ENCODE measurements around the gene SLC6A9.
A peak's percentile ranks its signal among the peaks of the same experiment; 100 is the strongest.

SLC6A9 gene

DNA sequence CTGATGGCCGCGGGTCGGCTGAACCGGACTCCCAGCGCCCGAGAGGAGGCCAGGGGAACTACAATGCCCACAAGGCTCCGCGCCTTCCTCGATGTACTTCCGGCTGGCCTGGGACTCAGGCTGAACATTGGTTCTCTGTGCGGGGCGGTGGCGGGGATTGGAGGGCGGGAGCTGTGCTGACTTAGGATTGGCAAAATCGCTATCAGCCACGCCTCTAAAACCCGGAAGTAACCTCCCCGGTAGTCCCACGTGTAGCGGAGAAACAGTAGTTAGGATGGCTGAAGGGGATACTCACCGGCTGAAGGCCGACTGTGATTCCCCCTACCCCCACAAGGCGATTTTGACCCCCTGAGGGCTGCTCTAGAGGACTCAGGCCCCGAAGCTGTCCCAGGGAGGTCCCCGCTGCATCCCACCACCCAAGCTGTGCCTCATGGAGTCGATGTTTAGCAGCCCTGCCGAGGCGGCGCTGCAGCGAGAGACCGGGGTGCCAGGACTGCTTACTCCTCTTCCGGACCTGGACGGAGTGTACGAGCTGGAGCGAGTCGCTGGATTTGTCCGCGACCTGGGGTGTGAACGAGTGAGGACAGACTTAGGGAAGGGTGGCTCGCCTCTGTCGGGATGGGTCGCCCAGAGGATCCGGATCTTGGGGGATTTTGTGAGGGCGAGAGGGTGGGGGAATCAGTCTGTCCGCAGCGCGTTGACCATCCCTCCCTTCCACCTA, 61.4 kb downstream of the SLC6A9 start, which contains the start of gene DPH2:
Gene DPH2 (plus strand): TSS at position 265 of the 721 bp plus-strand sequence. CDS start 166 bp downstream, at position 431.
- DNase-seq (ENCODE audit: low spot score), result peak; percentile 91

DNA sequence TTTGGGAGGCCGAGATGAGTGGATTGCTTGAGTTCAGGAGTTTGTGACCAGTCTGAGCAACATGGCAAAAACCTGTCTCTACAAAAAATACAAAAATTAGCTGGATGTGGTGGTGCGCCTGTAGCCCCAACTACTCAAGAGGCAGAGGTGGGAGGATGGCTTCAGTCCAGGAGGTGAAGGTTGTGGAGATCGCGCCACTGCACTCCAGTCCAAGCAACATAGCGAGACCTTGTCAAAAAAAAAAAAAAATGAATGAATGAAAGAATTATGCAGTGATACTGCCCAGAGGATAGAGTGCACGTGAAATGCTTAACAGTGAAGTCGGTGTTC, 61.9 kb downstream of the SLC6A9 start:
- no peak for DNase-seq (ENCODE audit: low spot score)

DNA sequence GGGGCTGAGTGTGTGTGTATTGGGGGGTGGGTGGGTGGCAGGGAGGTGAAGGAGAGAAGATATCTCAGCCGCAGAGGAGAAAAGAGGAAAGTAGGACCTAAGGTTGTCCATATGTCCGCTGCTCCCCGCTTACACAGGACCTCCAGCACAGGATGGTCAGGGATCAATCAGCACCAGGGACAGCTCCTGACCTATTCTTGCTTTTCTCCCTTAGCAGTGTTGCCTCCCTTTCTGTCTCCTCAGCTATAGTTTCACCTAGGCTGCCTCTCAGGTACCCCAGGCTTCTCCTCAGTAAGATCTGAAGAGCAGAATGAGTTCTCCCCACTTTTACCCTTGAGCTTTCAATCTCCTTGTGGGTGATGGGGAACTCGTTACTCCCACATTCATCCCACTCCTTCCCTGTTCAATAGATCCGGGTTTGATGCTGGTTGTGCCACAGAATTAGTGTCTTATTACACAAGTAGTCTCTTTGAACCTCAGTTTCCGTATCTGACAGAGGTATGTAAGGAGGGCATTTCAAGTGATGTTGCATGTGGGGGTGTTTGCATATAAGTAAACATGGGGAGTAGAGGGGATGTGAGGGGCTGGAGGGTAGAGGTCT, 62.8 kb downstream of the SLC6A9 start:
- no peak for DNase-seq (ENCODE audit: low spot score)

DNA sequence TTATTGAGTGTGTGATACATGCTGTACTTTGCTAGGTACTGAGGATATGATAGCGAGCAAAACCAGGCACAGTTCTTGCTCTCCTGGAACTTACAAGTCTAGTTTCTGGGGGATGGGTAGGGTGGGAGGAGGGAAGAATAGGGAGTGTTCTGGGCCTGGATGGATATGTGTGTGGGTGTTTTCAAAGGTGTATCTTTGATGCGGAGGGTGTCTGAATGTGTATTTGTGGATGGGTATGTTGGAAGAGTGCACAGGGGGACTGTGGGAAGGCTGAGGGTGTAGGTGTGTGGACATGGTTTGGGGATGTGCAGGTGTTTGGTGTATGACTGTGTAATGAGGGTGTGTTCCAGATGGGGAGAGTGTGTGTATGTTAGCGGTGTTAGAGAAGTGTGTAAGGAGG, 65.9 kb downstream of the SLC6A9 start:
- no peak for DNase-seq (ENCODE audit: low spot score)

DNA sequence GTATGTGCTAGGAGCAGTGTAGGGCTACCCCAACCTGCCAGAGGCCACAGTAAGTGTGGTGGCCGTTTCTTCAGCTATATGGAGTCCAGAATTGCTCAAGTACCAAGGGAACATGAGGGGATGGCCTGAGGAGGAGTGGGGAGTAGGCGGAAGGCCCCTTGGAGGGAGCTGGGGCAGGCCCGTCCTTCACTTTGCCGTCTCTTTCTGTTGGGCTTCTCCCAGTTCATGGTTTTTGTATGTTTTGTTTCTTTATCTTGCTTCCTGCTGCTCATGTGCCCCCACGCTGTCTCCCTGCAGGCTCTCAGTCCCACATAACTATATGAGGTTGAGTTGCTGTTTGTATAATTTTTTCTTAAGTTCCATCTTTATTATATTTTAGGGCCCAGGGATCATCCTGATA, 67.4 kb downstream of the SLC6A9 start:
- DNase-seq (ENCODE audit: low spot score), result no peak

DNA sequence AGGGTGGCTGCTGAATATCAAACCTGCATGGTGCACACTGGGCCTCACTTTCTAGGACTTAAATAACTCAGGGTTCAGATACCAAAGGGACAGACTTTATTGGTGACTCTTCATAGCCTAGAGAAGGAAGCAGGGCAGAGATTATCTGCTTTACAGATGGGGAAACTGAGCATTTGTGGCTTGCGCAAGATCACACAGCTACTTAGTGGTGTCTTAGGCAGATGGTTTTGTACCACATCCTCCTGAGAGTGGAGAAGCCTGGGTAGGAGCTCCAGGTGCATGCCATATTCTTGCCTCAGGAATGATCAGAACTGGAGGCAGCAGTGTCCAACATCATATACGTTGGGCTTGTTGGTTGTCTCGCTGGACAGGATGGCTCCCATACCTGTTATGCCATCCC, 68.3 kb downstream of the SLC6A9 start:
- DNase-seq (ENCODE audit: low spot score), result no peak

DNA sequence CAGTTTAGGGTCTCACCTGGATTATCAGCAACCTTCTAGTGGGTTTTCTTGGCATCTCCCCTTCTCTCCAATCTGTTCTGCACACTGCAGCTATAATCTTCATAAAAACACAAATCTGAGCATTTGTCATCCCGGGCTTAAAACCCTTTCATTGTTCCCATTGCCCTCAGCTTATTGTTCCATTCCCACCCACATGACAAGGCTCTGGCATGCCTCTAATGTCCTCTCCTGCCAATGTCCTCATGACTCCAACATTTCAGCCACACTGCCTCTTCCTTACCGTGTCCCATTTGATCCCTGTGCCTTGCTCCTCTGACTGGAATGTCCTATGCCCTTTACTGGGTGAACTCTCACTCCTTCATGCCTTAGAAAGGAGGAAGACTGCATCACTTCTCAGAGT, 68.9 kb downstream of the SLC6A9 start:
- DNase-seq (ENCODE audit: low spot score), result no peak

DNA sequence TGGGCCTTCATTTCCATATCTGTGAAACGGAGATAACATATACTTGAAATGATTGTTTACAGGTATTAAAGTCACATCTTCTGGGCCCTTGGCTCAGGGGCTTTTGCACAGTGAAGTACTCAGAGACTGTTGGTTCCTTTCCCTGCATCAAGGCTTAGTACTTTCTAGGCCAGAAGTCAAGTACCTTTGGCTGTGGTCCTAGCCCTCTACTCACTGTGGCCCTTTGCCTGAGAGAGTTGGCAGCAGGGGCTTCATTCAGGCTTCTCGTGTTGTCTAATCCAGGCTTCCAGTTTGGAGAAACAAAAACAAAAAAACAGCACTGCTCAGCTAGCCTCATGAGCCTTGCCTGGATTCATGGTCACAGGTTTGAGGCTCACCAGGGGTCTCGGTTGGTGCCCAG, 69.6 kb downstream of the SLC6A9 start:
- no peak for DNase-seq (ENCODE audit: low spot score)

DNA sequence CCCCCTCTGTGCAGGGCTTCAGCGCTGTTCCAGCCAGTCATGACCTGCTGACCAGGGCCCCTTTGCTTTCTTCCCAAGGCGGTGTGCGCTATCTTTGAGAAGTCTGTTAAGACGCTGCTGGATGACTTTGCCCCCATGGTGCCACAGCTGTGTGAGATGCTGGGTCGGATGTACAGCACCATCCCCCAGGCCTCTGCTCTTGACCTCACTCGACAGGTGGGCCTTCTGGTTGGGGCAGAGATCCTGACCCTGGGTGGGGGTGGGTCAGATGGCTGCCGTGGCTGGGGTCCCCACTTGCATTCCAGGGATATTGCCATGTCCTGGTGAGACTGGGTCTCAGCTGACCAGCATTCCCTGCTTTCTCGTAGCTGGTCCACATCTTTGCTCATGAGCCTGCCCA, 70.5 kb downstream of the SLC6A9 start:
- DNase-seq (ENCODE audit: low spot score), result no peak

DNA sequence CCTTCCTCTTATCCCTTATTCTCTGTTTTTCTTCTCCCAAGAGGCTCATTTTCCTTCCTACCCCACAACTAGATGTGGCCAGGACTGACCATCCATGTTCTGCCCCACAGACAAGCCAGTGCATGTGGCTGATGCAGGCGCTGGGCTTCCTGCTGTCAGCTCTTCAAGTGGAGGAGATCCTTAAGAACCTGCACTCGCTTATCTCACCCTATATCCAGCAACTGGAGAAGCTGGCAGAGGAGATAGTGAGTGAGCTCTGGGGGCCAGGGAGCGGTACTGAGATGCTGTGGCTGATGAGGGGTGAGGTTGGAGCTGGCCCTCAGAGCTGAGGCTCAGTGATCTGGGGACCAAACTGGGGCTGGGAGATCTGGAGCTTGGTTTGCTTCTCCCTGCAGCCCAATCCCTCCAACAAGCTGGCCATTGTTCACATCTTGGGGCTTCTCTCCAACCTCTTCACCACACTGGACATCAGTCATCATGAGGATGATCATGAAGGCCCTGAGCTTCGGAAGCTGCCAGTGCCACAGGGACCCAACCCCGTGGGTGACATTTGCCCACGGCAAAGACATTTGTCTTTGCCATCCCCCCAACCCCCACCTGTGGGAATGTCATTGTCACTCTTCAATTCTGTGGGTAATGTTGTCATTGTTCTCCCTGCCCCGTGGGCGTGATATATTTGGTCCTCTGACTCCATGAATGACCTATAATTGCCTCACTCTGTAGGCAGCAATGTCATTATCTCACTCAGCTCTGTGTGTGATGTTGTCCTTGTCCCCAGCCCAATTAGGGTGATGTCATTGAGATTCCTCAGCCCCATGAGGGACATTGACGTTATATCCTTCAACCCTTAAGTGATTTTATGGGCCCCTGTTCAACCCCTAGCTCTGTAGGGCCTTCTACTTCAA, 72.7 kb downstream of the SLC6A9 start:
- DNase-seq (ENCODE audit: low spot score), result no peak

DNA sequence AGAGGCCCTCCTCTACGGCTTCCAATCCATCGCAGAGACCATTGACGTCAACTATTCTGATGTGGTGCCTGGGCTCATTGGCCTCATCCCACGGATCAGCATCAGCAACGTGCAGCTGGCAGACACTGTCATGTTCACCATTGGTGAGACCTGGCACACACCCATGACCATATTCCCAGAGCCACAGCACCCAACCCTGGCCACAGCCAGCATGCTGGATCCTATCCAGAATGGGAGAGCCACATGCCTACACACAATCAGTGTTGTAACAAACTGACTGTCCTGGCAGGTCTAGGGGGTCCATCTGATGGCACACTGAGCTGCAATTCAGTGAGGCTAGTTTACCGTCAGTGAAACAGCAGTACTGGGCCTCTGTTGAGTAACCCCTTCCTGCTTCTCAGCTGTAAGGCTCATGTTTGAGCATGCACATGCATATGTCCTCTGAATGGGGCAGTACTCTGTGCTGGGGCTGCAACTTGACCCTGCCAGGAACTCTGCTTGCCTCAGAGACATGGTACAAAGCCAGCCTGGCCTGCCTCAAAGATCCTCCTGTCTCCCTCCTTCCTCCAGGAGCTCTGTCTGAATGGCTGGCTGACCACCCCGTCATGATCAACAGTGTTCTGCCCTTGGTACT, 73.7 kb downstream of the SLC6A9 start:
- no peak for DNase-seq (ENCODE audit: low spot score)

DNA sequence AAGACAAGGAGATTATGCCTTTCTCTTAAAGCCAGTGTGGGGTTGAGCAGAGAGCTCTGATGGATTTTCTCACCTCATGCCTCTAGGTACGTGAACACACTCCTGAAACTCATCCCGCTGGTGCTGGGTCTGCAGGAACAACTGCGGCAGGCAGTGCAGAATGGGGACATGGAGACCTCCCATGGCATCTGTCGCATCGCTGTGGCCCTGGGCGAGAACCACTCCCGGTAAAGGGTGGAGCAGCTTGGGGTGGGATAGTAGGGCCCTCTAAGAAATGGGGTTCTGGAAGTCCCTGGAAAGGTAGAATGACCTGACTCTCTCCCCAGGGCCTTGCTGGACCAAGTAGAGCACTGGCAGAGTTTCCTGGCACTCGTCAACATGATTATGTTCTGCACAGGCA, 75.0 kb downstream of the SLC6A9 start:
- no peak for DNase-seq (ENCODE audit: low spot score)

DNA sequence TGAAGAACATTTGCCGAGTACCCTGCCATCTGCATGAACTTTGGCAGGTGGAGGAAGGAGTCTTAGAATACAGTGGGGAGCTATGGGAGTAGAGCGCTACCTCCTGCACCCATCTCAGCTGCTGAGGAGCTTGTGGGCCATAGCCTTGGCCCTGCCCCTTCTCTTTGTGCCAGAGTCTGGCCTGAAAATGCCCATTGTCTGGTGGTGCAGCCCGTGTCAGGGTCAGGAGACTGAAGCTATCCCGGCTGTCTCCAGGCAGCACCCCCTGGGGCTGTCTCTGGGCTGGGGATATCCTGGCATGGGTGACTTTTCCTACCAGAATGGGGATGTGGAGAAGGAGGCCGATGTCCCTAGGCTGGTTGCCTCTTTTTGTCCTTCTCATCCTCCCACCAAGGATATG, 77.2 kb downstream of the SLC6A9 start:
- no peak for DNase-seq (ENCODE audit: low spot score)

DNA sequence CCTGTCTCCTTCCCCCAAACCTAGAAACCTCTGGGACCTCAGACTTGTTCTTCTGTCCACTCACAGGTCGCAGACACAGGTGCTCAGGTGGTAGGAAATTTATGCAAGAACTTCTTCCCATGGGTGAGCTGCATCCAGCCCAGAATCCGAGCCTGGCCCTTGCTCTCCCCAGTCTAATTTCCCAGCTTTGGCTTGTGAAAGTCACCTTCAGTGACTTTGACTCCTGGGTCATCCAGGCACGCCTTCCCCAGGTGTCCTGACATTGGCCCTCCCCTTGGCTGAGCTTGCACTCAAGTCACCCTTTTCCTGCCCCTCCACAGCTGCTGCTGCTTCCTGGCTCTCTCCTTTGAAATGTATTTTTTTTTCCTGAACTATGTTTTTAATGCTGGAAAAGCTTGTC, 77.9 kb downstream of the SLC6A9 start:
- DNase-seq (ENCODE audit: low spot score), result no peak

DNA sequence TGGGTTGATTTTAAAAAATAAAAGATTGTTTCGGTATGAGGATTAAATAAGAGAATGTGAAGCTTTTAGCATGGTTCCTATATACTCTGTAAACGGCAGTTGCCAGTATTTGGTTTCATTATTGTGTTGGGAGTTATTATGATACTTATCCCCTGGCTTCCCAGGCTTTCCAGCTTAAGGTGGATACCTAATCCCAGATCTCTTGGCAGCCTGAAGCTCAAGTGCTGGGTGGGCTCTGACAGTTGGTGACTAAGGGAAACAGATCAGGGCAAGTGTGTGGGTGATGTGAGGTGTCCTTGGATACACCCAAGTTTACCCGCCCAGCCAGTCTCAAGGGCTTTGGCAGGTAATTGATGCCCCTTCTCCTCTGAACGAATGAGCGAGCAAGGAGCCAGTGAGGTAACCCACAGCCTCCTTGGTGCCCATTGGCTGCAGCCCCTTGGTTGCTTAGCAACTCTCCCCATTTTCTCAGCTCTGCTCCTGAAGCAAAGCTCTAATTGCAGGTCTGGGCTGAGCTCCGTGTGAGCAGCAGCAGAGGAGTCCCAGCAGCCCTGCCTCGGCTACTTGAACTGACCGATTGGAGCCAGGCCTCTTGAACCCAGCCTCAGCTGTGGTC, 78.4 kb downstream of the SLC6A9 start:
- DNase-seq (ENCODE audit: low spot score), result no peak

DNA sequence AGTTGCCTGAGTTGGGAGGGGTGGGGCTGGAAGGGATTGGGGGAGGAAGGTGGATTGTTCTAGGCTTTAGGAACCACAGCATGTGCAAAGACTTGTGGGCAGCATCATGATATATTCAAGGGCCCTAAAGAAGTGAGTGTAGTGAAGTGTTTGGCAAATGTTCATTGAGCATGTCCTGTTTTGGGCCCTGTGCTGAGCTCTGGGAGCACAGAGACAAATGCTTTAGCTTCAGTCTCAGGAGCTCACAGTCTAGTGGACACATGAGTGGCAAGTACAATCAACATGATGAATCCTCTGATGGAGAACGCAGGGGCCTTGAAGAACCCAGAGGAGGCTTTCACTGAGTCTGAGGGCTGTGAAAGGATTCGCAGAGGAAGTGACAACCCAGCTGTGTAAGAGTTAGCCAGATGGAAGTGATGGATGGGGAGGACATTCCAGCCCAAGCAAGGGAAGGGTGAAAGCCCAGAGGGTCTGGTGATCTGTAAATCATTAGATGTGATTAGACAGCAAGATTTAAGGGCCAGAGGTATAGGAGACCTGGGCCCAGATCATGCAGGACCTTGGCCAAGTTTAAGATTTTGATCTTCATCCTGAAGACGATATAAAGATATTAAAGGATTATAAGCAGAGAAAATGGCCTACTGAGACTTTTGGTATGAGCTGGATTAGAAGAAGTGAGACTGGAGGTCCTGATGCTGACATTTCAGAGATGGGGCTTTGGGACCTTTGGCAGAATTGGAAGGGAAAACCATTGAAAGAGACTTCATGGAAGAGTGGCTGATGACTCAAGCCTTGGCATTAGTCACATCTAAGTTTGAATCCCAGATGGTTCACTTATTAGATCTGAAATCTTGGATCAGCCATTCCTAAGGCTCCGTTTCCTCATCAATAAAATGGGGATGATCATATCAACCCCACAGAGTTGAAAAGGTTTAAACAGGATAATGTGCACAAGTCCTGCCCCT, 80.0 kb downstream of the SLC6A9 start:
- no peak for DNase-seq (ENCODE audit: low spot score)

DNA sequence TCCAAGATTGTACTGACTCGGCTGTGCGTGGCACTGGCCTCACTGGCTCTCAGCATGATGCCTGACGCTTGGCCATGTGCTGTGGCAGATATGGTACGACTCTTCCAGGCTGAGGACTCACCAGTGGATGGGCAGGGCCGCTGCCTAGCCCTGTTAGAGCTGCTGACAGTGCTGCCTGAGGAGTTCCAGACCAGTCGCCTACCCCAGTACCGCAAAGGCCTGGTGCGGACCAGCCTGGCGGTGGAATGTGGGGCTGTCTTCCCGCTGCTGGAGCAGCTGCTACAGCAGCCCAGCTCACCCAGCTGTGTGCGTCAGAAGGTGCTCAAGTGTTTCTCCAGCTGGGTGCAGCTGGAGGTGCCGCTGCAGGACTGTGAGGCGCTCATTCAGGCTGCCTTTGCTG, 81.6 kb downstream of the SLC6A9 start:
- no peak for DNase-seq (ENCODE audit: low spot score)

DNA sequence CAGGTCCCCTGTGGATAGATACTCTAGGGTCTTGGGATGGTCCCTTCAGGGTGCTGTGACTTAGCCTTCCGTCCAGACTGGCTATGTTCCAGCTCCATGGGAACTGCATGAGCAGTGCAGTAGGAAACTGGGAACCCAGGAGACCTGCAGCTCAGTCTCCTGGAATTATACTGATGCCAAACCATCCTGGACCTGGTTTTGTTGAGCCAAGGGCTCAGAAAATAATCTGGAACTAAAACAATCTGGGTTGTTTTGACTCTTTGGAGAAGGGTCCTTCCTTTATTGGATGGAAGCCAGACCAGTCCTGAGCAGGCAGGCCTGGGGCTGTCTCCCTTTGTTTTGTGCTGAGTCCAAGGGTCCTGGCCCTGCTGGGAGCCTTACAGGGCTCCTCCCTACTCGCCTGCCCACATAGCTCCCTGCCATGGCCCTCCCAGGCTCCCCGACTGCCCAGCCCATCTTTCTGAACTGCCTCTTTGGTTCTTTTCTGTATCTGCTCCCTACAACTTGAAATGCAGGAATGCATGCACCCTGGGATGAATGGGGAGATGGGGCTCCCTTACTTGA, 83.3 kb downstream of the SLC6A9 start:
- DNase-seq (ENCODE audit: low spot score), result no peak

DNA sequence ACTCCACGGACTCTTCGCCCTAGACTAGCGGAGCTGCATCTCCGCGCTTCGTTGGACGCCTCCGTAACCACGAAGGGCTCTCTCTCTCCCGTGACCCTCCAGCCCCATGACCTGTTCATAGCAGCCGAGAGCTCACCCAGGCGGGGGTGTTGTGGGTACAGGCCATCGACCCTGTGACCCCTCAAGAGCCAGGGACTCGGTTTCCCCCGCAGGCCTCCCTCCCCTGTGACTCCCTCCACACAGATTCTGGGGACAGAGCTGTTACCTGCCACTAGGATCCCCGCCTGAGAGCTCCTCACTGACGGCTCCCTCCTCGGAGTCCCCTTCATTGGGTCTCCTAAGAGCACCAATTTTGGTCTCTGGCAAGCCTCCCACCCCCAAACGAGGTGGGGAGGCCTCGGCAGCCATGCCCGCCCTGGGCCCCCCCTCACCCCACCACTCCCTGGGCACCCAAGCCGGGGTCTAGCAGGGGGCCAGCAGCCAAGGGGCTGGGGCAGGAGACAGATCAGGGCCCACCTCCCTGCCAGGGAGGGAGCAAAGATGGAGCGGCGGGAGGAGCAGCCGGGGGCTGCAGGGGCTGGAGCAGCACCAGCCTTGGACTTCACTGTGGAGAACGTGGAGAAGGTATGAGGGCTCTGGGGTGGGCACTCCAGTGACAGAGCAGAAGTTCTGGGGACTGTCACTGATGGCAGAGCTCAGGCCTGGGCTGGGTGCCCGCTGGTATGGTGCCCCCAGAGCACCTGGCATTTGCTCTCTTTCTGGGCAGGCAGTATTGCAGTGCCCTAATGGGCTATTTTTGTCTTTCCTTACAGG, 84.0 kb downstream of the SLC6A9 start:
- DNase-seq (ENCODE audit: low spot score), result no peak
